Islet precursor cell (in vitro differentiated cells): ENCODE results near the gene IP6K1.
"Not testable (repeated sequence)": the region's sequence is repeated elsewhere in the genome, so short reads cannot be mapped to it uniquely, and the experiment has no call there.

Experiments
- DNase-seq: peaks from one replicate; pipeline ENCODE4 v3.0.0-alpha.2; 2018

The IP6K1 gene

GRCh38 chr3:49786357-49787181, at the start of gene IP6K1:
Gene IP6K1 (minus strand): TSS chr3:49786542. CDS start chr3:49748040, 38,502 bp downstream.
- DNase-seq = peak; percentile 100

- DNase-seq = no peak
These were observed 45.0 kb upstream of the IP6K1 start for GRCh38 chr3:49831341-49831740.

GRCh38 chr3:49826016-49826415, 39.7 kb upstream of the IP6K1 start:
- no peak for DNase-seq

GRCh38 chr3:49823131-49823530, 36.8 kb upstream of the IP6K1 start:
- DNase-seq = not testable (repeated sequence)

GRCh38 chr3:49813497-49814174, 27.3 kb upstream of the IP6K1 start, which contains the start of gene UBA7:
Gene UBA7 (minus strand): TSS chr3:49813953. CDS start chr3:49813787, 166 bp downstream.
- DNase-seq = peak; percentile 50

GRCh38 chr3:49812916-49813496, 26.7 kb upstream of the IP6K1 start:
- DNase-seq = peak; percentile 42

GRCh38 chr3:49807431-49808114, 21.2 kb upstream of the IP6K1 start:
- peak; percentile 56 for DNase-seq

GRCh38 chr3:49806850-49807249, 20.5 kb upstream of the IP6K1 start:
- DNase-seq = no peak

GRCh38 chr3:49805897-49806701, 19.8 kb upstream of the IP6K1 start:
- DNase-seq = no peak

- no peak for DNase-seq
These were observed 19.0 kb upstream of the IP6K1 start for GRCh38 chr3:49805367-49805782.

- peak; percentile 77 for DNase-seq
These were observed 18.0 kb upstream of the IP6K1 start for GRCh38 chr3:49804141-49805041.

GRCh38 chr3:49803465-49804140, 17.3 kb upstream of the IP6K1 start:
- no peak for DNase-seq

- peak; percentile 91 for DNase-seq
These were observed 16.6 kb upstream of the IP6K1 start, which contains the start of gene INKA1 for GRCh38 chr3:49802719-49803464. Gene INKA1 (plus strand): TSS chr3:49803261. CDS start chr3:49803393, 132 bp downstream.

- DNase-seq = no peak
These were observed 14.8 kb upstream of the IP6K1 start for GRCh38 chr3:49801160-49801559.

GRCh38 chr3:49799761-49800160, 13.4 kb upstream of the IP6K1 start, which contains the start of gene CDHR4:
Gene CDHR4 (minus strand): TSS chr3:49799873. CDS start chr3:49799812, 61 bp downstream.
- DNase-seq = no peak

GRCh38 chr3:49799105-49799504, 12.8 kb upstream of the IP6K1 start:
- no peak for DNase-seq

GRCh38 chr3:49794926-49795905, 8.9 kb upstream of the IP6K1 start:
- DNase-seq = no peak

GRCh38 chr3:49794431-49794830, 8.1 kb upstream of the IP6K1 start:
- DNase-seq = no peak
